IMR-90 (cell line): Measurements from ENCODE around the gene CBL.

Experiments used
- BHLHE40 ChIP-seq: fragments of 150-350 bp; IDR thresholded peaks from 2 replicates; pipeline ENCODE4 v1.6.1; 2016; ENCODE audit warnings: mild to moderate bottlenecking, low read depth, low read length
- CEBPB ChIP-seq: IDR thresholded peaks from 2 replicates; pipeline ENCODE4 v1.6.1; 2012; ENCODE audit warnings: low read depth, low read length, improper control_type of control experiment
- CTCF ChIP-seq: conservative IDR thresholded peaks from 2 replicates; pipeline ENCODE4 v1.5.1; 2012; ENCODE audit warnings: mild to moderate bottlenecking, low read depth, low read length, improper control_type of control experiment
- FOS ChIP-seq: fragments of 150-350 bp; IDR thresholded peaks from 2 replicates; pipeline ENCODE4 v1.6.1; 2016; ENCODE audit warnings: low read depth, low read length
- MAFK ChIP-seq: IDR thresholded peaks from 2 replicates; pipeline ENCODE4 v1.6.1; 2012; ENCODE audit warnings: low read depth, low read length, improper control_type of control experiment
- MAZ ChIP-seq: IDR thresholded peaks from 2 replicates; pipeline ENCODE4 v1.6.1; 2012; ENCODE audit warnings: low read depth, mild to moderate bottlenecking, low read length, improper control_type of control experiment, moderate library complexity, borderline replicate concordance
- MXI1 ChIP-seq: IDR thresholded peaks from 2 replicates; pipeline ENCODE4 v1.6.1; 2012; ENCODE audit warnings: low read depth, mild to moderate bottlenecking, low read length, moderate library complexity, borderline replicate concordance
- NFE2L2 ChIP-seq: fragments of 150-350 bp; IDR thresholded peaks from 2 replicates; pipeline ENCODE4 v1.6.1; 2016; ENCODE audit warnings: low read depth, mild to moderate bottlenecking, low read length
- POLR2A ChIP-seq: IDR thresholded peaks from 2 replicates; pipeline ENCODE4 v1.6.1; 2012; ENCODE audit warnings: mild to moderate bottlenecking, low read depth, low read length
- RAD21 ChIP-seq: IDR thresholded peaks from 2 replicates; pipeline ENCODE4 v1.6.1; 2012; ENCODE audit warnings: low read length, improper control_type of control experiment
- RCOR1 ChIP-seq: IDR thresholded peaks from 2 replicates; pipeline ENCODE4 v1.6.1; 2012; ENCODE audit warnings: mild to moderate bottlenecking, low read length, improper control_type of control experiment; ENCODE audit not compliant: insufficient replicate concordance
- RFX5 ChIP-seq: IDR thresholded peaks from 2 replicates; pipeline ENCODE4 v1.8.0; 2012; ENCODE audit warnings: low read depth, mild to moderate bottlenecking, low read length, moderate library complexity
- SMC3 ChIP-seq: fragments of 150-350 bp; IDR thresholded peaks from 2 replicates; pipeline ENCODE4 v1.6.1; 2016; ENCODE audit warnings: low read depth, mild to moderate bottlenecking, antibody characterized with exemption, low read length, moderate library complexity
- USF2 ChIP-seq: fragments of 150-350 bp; IDR thresholded peaks from 2 replicates; pipeline ENCODE4 v1.6.1; 2017; ENCODE audit warnings: mild to moderate bottlenecking, antibody characterized with exemption, low read length, low read depth

- TF ChIP-seq CTCF (no peak), RAD21 (no peak), FOS (no peak), RFX5 (no peak), CEBPB (no peak), POLR2A (no peak), RCOR1 (no peak), NFE2L2 (no peak), SMC3 (no peak), MAFK (no peak), BHLHE40 (no peak), USF2 (no peak), MAZ (no peak), MXI1 (no peak)
Observed at GRCh38 chr11:119229741-119230140, 23.6 kb downstream of the CBL start.
